ENCODE measurements around the gene LORICRIN. TPM values are rescaled to one million over a fixed set of nuclear protein-coding genes. Genes with fewer than 3 reads are reported as not detected.

The LORICRIN gene
- total RNA-seq, 2 donors from 2014 or later: 0.46 TPM; not detected in 1

GRCh38 chr1:153231785-153232184, 27.7 kb upstream of the LORICRIN start:
- H3K27me3 Mint-ChIP-seq (ENCODE audit: low read depth): peaks cover 13% of the 10 kb centered on the region
- H3K36me3 Mint-ChIP-seq (ENCODE audit: insufficient read depth in 2 of 2): no peaks in the 10 kb centered on the region
- H3K4me3 Mint-ChIP-seq: no peak overlapping the region
- DNase-seq: no peak
- no peaks in the 10 kb centered on the region for H3K9me3 Mint-ChIP-seq
- ATAC-seq (replicated peaks in 1 of 2): no peak
- H3K27ac Mint-ChIP-seq: no peak overlapping the region
- no peaks in the 10 kb centered on the region for H3K4me1 Mint-ChIP-seq (ENCODE audit: low read depth)

GRCh38 chr1:153232553-153232952, 26.9 kb upstream of the LORICRIN start:
- H3K36me3 Mint-ChIP-seq (ENCODE audit: insufficient read depth in 2 of 2): no peaks in the 10 kb centered on the region
- peaks cover 13% of the 10 kb centered on the region for H3K27me3 Mint-ChIP-seq (ENCODE audit: low read depth)
- H3K4me1 Mint-ChIP-seq (ENCODE audit: low read depth): no peaks in the 10 kb centered on the region
- no peaks in the 10 kb centered on the region for H3K9me3 Mint-ChIP-seq
- H3K4me3 Mint-ChIP-seq: no peak overlapping the region
- H3K27ac Mint-ChIP-seq: no peak overlapping the region
- ATAC-seq (replicated peaks in 1 of 2) (no peak), DNase-seq (no peak)

- DNase-seq: no peak
- Mint-ChIP-seq H3K36me3 (ENCODE audit: insufficient read depth in 2 of 2) (no peaks in the 10 kb centered on the region), H3K27me3 (ENCODE audit: low read depth) (peaks cover 13% of the 10 kb centered on the region), H3K4me3 (no peak overlapping the region), H3K9me3 (no peaks in the 10 kb centered on the region), H3K4me1 (ENCODE audit: low read depth) (no peaks in the 10 kb centered on the region), H3K27ac (no peak overlapping the region)
- no peak for ATAC-seq (replicated peaks in 1 of 2)
Observed at GRCh38 chr1:153233448-153233847, 26.0 kb upstream of the LORICRIN start.

GRCh38 chr1:153238527-153238926, 21.0 kb upstream of the LORICRIN start:
- no peak for DNase-seq
- no peak overlapping the region for H3K4me3 Mint-ChIP-seq

GRCh38 chr1:153242160-153242559, 17.3 kb upstream of the LORICRIN start:
- ATAC-seq (replicated peaks in 1 of 2) (no peak), DNase-seq (no peak)
- Mint-ChIP-seq H3K27ac (no peak overlapping the region), H3K4me3 (no peak overlapping the region), H3K9me3 (peaks cover 8 to 10% of the 10 kb centered on the region in 2 donors), H3K27me3 (ENCODE audit: low read depth) (peaks cover 16% of the 10 kb centered on the region), H3K4me1 (ENCODE audit: low read depth) (no peaks in the 10 kb centered on the region), H3K36me3 (ENCODE audit: insufficient read depth in 2 of 2) (no peaks in the 10 kb centered on the region)

More at GRCh38 chr1:153238527-153238926, 21.0 kb upstream of the LORICRIN start:
- H3K4me1 Mint-ChIP-seq (ENCODE audit: low read depth): no peaks in the 10 kb centered on the region
- H3K27me3 Mint-ChIP-seq (ENCODE audit: low read depth): peaks cover 9% of the 10 kb centered on the region
- no peaks in the 10 kb centered on the region for H3K36me3 Mint-ChIP-seq (ENCODE audit: insufficient read depth in 2 of 2)
- no peak for ATAC-seq (replicated peaks in 1 of 2)
- H3K9me3 Mint-ChIP-seq: peaks cover 1 to 2% of the 10 kb centered on the region in 2 donors
- H3K27ac Mint-ChIP-seq: no peak overlapping the region

- Mint-ChIP-seq H3K36me3 (ENCODE audit: insufficient read depth in 2 of 2) (no peaks in the 10 kb centered on the region), H3K27ac (no peak overlapping the region), H3K9me3 (peaks cover 8 to 10% of the 10 kb centered on the region in 2 donors), H3K4me1 (ENCODE audit: low read depth) (no peaks in the 10 kb centered on the region), H3K4me3 (no peak overlapping the region), H3K27me3 (ENCODE audit: low read depth) (peaks cover 33% of the 10 kb centered on the region)
- ATAC-seq (replicated peaks in 1 of 2): no peak
- no peak for DNase-seq
Observed at GRCh38 chr1:153245466-153245865, 14.0 kb upstream of the LORICRIN start.

GRCh38 chr1:153246018-153246417, 13.5 kb upstream of the LORICRIN start:
- ATAC-seq (replicated peaks in 1 of 2): no peak
- no peak overlapping the region for H3K4me3 Mint-ChIP-seq
- H3K9me3 Mint-ChIP-seq: peaks cover 8 to 10% of the 10 kb centered on the region in 2 donors
- H3K27ac Mint-ChIP-seq: no peak overlapping the region
- DNase-seq: no peak
- H3K36me3 Mint-ChIP-seq (ENCODE audit: insufficient read depth in 2 of 2): no peaks in the 10 kb centered on the region
- peaks cover 33% of the 10 kb centered on the region for H3K27me3 Mint-ChIP-seq (ENCODE audit: low read depth)
- no peaks in the 10 kb centered on the region for H3K4me1 Mint-ChIP-seq (ENCODE audit: low read depth)

- no peak for ATAC-seq (replicated peaks in 1 of 2)
- no peak overlapping the region for H3K4me3 Mint-ChIP-seq
- no peak overlapping the region for H3K27ac Mint-ChIP-seq
- no peaks in the 10 kb centered on the region for H3K36me3 Mint-ChIP-seq (ENCODE audit: insufficient read depth in 2 of 2)
- no peaks in the 10 kb centered on the region for H3K4me1 Mint-ChIP-seq (ENCODE audit: low read depth)
- DNase-seq: no peak
- peaks cover 39% of the 10 kb centered on the region for H3K27me3 Mint-ChIP-seq (ENCODE audit: low read depth)
- H3K9me3 Mint-ChIP-seq: peaks cover 8 to 10% of the 10 kb centered on the region in 2 donors
Observed at GRCh38 chr1:153246825-153247224, 12.7 kb upstream of the LORICRIN start.

- peaks cover 39% of the 10 kb centered on the region for H3K27me3 Mint-ChIP-seq (ENCODE audit: low read depth)
Observed at GRCh38 chr1:153248176-153248879, 11.2 kb upstream of the LORICRIN start.

GRCh38 chr1:153250166-153250565, 9.3 kb upstream of the LORICRIN start:
- no peaks in the 10 kb centered on the region for H3K36me3 Mint-ChIP-seq (ENCODE audit: insufficient read depth in 2 of 2)
- H3K27ac Mint-ChIP-seq: no peak overlapping the region
- DNase-seq (no peak), ATAC-seq (replicated peaks in 1 of 2) (no peak)
- no peak overlapping the region for H3K4me3 Mint-ChIP-seq
- H3K4me1 Mint-ChIP-seq (ENCODE audit: low read depth): peaks cover 11% of the 10 kb centered on the region
- H3K9me3 Mint-ChIP-seq: no peaks in the 10 kb centered on the region
- peaks cover 32% of the 10 kb centered on the region for H3K27me3 Mint-ChIP-seq (ENCODE audit: low read depth)

More at GRCh38 chr1:153248176-153248879, 11.2 kb upstream of the LORICRIN start:
- ATAC-seq (replicated peaks in 1 of 2) (no peak), DNase-seq (no peak)
- Mint-ChIP-seq H3K27ac (no peak overlapping the region), H3K4me1 (ENCODE audit: low read depth) (no peaks in the 10 kb centered on the region), H3K36me3 (ENCODE audit: insufficient read depth in 2 of 2) (no peaks in the 10 kb centered on the region), H3K9me3 (peaks cover 6 to 8% of the 10 kb centered on the region in 2 donors), H3K4me3 (no peak overlapping the region)

GRCh38 chr1:153251087-153251486, 8.4 kb upstream of the LORICRIN start:
- Mint-ChIP-seq H3K9me3 (no peaks in the 10 kb centered on the region), H3K36me3 (ENCODE audit: insufficient read depth in 2 of 2) (no peaks in the 10 kb centered on the region), H3K4me3 (no peak overlapping the region), H3K4me1 (ENCODE audit: low read depth) (peaks cover 11% of the 10 kb centered on the region), H3K27ac (no peak overlapping the region), H3K27me3 (ENCODE audit: low read depth) (peaks cover 30% of the 10 kb centered on the region)
- DNase-seq (no peak), ATAC-seq (replicated peaks in 1 of 2) (no peak)

- H3K27ac Mint-ChIP-seq: no peak overlapping the region
Observed at GRCh38 chr1:153251562-153251961, 7.9 kb upstream of the LORICRIN start.

GRCh38 chr1:153251988-153252387, 7.5 kb upstream of the LORICRIN start:
- Mint-ChIP-seq H3K36me3 (ENCODE audit: insufficient read depth in 2 of 2) (no peaks in the 10 kb centered on the region), H3K9me3 (no peaks in the 10 kb centered on the region), H3K4me1 (ENCODE audit: low read depth) (peaks cover 11% of the 10 kb centered on the region), H3K4me3 (no peak overlapping the region), H3K27me3 (ENCODE audit: low read depth) (peaks cover 29% of the 10 kb centered on the region), H3K27ac (no peak overlapping the region)
- ATAC-seq (replicated peaks in 1 of 2) (no peak), DNase-seq (no peak)

More at GRCh38 chr1:153251562-153251961, 7.9 kb upstream of the LORICRIN start:
- no peak overlapping the region for H3K4me3 Mint-ChIP-seq
- H3K9me3 Mint-ChIP-seq: no peaks in the 10 kb centered on the region
- H3K4me1 Mint-ChIP-seq (ENCODE audit: low read depth): peaks cover 11% of the 10 kb centered on the region
- ATAC-seq (replicated peaks in 1 of 2) (no peak), DNase-seq (no peak)
- peaks cover 30% of the 10 kb centered on the region for H3K27me3 Mint-ChIP-seq (ENCODE audit: low read depth)
- no peaks in the 10 kb centered on the region for H3K36me3 Mint-ChIP-seq (ENCODE audit: insufficient read depth in 2 of 2)

GRCh38 chr1:153253076-153253475, 6.4 kb upstream of the LORICRIN start:
- H3K4me1 Mint-ChIP-seq (ENCODE audit: low read depth): peaks cover 11% of the 10 kb centered on the region
- H3K4me3 Mint-ChIP-seq: no peak overlapping the region
- peaks cover 18% of the 10 kb centered on the region for H3K27me3 Mint-ChIP-seq (ENCODE audit: low read depth)
- H3K9me3 Mint-ChIP-seq: no peaks in the 10 kb centered on the region
- H3K36me3 Mint-ChIP-seq (ENCODE audit: insufficient read depth in 2 of 2): no peaks in the 10 kb centered on the region
- no peak for ATAC-seq (replicated peaks in 1 of 2)
- no peak overlapping the region for H3K27ac Mint-ChIP-seq
- DNase-seq: no peak

Measured in activated T-cell treated with anti-CD3 and anti-CD28 coated beads, Interleukin-2, amount 50 U/mL, for 72 hours (primary cell).